ENCODE data around the gene SLN.

Gene SLN

DNA sequence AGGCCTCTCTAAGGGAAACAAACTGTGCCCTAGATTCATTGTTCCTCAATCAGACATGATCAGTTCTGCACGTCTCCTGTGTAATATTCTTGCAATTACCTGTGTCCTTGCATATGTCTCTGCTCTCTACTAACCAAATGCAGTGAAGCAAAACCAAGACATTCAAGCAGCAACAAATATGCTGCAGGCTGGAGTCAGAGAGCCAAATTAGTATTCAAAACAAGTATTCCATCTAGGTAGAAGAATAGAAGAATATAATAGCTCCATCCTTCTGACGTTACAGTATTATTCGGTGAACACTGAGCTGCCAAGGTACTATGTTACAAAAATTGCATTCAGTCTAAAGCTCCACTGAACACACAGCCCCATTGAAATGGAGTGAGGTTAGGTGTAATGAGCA is 51.8 kb downstream of the SLN start:
- no peaks in the 10 kb centered on the region for H3K36me3 ChIP-seq (ENCODE audit: control insufficient read depth in 2 of 2, insufficient read depth in 1 of 2, low read length in 2 of 2)
- H3K4me1 ChIP-seq (ENCODE audit: control insufficient read depth, insufficient read depth, low read length): no peaks in the 10 kb centered on the region
- ChIA-PET POLR2A (no interaction called here), CTCF (interaction anchor here (0.7 kb wide), 1 partner anchor 36 kb away, joined by 3 read pairs; no protein-coding TSS in a partner anchor)
- H3K9me3 ChIP-seq (ENCODE audit: control insufficient read depth, insufficient read depth, low read depth, low read length): no peaks in the 10 kb centered on the region
- no peak overlapping the region for H3K27ac ChIP-seq (ENCODE audit: extremely low read depth, low read depth, low read length)
- no peak overlapping the region for H3K4me3 ChIP-seq (ENCODE audit: low read depth, low read length)
- TF ChIP-seq, protein P1, sequence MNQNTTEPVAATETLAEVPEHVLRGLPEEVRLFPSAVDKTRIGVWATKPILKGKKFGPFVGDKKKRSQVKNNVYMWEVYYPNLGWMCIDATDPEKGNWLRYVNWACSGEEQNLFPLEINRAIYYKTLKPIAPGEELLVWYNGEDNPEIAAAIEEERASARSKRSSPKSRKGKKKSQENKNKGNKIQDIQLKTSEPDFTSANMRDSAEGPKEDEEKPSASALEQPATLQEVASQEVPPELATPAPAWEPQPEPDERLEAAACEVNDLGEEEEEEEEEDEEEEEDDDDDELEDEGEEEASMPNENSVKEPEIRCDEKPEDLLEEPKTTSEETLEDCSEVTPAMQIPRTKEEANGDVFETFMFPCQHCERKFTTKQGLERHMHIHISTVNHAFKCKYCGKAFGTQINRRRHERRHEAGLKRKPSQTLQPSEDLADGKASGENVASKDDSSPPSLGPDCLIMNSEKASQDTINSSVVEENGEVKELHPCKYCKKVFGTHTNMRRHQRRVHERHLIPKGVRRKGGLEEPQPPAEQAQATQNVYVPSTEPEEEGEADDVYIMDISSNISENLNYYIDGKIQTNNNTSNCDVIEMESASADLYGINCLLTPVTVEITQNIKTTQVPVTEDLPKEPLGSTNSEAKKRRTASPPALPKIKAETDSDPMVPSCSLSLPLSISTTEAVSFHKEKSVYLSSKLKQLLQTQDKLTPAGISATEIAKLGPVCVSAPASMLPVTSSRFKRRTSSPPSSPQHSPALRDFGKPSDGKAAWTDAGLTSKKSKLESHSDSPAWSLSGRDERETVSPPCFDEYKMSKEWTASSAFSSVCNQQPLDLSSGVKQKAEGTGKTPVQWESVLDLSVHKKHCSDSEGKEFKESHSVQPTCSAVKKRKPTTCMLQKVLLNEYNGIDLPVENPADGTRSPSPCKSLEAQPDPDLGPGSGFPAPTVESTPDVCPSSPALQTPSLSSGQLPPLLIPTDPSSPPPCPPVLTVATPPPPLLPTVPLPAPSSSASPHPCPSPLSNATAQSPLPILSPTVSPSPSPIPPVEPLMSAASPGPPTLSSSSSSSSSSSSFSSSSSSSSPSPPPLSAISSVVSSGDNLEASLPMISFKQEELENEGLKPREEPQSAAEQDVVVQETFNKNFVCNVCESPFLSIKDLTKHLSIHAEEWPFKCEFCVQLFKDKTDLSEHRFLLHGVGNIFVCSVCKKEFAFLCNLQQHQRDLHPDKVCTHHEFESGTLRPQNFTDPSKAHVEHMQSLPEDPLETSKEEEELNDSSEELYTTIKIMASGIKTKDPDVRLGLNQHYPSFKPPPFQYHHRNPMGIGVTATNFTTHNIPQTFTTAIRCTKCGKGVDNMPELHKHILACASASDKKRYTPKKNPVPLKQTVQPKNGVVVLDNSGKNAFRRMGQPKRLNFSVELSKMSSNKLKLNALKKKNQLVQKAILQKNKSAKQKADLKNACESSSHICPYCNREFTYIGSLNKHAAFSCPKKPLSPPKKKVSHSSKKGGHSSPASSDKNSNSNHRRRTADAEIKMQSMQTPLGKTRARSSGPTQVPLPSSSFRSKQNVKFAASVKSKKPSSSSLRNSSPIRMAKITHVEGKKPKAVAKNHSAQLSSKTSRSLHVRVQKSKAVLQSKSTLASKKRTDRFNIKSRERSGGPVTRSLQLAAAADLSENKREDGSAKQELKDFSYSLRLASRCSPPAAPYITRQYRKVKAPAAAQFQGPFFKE (tag by site-specific recombination; IDR thresholded peaks at IDR 0.05; ENCODE audit: borderline replicate concordance): no peak
- TF ChIP-seq KLF8 (tag by site-specific recombination; IDR thresholded peaks at IDR 0.05): no peak

DNA sequence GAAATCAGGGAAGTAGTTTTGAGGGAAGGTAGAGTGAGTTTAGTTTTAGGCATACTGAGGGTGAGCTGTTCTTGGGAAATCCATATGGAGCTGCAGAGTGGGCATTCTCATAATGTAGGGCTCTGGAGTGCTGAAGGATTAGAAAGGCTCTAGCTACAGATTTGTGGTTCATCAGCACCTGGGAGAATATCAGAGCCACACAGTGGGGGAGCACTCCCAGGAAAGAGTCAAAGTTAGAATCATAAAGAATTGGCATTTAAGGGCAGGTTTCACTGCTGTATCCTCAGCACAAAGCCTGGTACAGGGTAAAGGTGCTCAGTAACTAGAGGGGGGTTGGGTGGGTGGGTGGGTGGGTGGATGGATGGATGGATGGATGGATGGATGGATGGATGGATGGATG is 52.5 kb downstream of the SLN start:
- Histone ChIP-seq H3K4me3 (ENCODE audit: low read depth, low read length) (no peak overlapping the region), H3K4me1 (ENCODE audit: control insufficient read depth, insufficient read depth, low read length) (no peaks in the 10 kb centered on the region), H3K36me3 (ENCODE audit: control insufficient read depth in 2 of 2, insufficient read depth in 1 of 2, low read length in 2 of 2) (no peaks in the 10 kb centered on the region), H3K27ac (ENCODE audit: extremely low read depth, low read depth, low read length) (no peak overlapping the region), H3K9me3 (ENCODE audit: control insufficient read depth, insufficient read depth, low read depth, low read length) (no peaks in the 10 kb centered on the region)
- ChIA-PET CTCF (no interaction called here), POLR2A (no interaction called here)
- TF ChIP-seq ZNF585B (tag by site-specific recombination; IDR thresholded peaks at IDR 0.05) (no peak), ZBTB20 (tag by site-specific recombination; IDR thresholded peaks at IDR 0.05) (no peak), BCL6B (tag by site-specific recombination; IDR thresholded peaks at IDR 0.05) (no peak), ZNF639 (tag by site-specific recombination; IDR thresholded peaks at IDR 0.05) (no peak), GLIS1 (tag by site-specific recombination; IDR thresholded peaks at IDR 0.05) (no peak), ZNF292 (tag by site-specific recombination; IDR thresholded peaks at IDR 0.05; ENCODE audit: borderline replicate concordance, low read depth) (no peak), TCF7L2 (IDR thresholded peaks at IDR 0.05; ENCODE audit: borderline replicate concordance, low read depth, low read length) (no peak), ZBTB49 (tag by site-specific recombination; IDR thresholded peaks at IDR 0.05; ENCODE audit: low read depth) (no peak), ZNF449 (tag by site-specific recombination; IDR thresholded peaks at IDR 0.05) (no peak), ZNF670 (tag by site-specific recombination; IDR thresholded peaks at IDR 0.05; ENCODE audit: low read depth) (no peak), ZNF501 (tag by site-specific recombination; IDR thresholded peaks at IDR 0.05) (no peak), ZNF404 (tag by site-specific recombination; IDR thresholded peaks at IDR 0.05) (no peak)
- TF ChIP-seq, protein P2, sequence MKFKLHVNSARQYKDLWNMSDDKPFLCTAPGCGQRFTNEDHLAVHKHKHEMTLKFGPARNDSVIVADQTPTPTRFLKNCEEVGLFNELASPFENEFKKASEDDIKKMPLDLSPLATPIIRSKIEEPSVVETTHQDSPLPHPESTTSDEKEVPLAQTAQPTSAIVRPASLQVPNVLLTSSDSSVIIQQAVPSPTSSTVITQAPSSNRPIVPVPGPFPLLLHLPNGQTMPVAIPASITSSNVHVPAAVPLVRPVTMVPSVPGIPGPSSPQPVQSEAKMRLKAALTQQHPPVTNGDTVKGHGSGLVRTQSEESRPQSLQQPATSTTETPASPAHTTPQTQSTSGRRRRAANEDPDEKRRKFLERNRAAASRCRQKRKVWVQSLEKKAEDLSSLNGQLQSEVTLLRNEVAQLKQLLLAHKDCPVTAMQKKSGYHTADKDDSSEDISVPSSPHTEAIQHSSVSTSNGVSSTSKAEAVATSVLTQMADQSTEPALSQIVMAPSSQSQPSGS (tag by site-specific recombination; IDR thresholded peaks at IDR 0.05; ENCODE audit: low read depth): no peak
- TF ChIP-seq, protein P3, sequence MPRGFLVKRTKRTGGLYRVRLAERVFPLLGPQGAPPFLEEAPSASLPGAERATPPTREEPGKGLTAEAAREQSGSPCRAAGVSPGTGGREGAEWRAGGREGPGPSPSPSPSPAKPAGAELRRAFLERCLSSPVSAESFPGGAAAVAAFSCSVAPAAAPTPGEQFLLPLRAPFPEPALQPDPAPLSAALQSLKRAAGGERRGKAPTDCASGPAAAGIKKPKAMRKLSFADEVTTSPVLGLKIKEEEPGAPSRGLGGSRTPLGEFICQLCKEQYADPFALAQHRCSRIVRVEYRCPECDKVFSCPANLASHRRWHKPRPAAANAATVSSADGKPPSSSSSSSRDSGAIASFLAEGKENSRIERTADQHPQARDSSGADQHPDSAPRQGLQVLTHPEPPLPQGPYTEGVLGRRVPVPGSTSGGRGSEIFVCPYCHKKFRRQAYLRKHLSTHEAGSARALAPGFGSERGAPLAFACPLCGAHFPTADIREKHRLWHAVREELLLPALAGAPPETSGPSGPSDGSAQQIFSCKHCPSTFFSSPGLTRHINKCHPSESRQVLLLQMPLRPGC (tag by site-specific recombination; IDR thresholded peaks at IDR 0.05): no peak
- TF ChIP-seq, protein P4, sequence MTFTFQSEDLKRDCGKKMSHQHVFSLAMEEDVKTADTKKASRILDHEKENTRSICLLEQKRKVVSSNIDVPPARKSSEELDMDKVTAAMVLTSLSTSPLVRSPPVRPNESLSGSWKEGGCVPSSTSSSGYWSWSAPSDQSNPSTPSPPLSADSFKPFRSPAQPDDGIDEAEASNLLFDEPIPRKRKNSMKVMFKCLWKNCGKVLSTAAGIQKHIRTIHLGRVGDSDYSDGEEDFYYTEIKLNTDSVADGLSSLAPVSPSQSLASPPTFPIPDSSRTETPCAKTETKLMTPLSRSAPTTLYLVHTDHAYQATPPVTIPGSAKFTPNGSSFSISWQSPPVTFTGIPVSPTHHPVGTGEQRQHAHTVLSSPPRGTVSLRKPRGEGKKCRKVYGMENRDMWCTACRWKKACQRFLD (tag by site-specific recombination; IDR thresholded peaks at IDR 0.05): no peak

Data from HEK293 (cell line).